ENCODE measurements around the gene ZSWIM8. TPM values are rescaled to one million over a fixed set of nuclear protein-coding genes. Genes with fewer than 3 reads are reported as not detected.

The ZSWIM8 gene
- total and polyA plus RNA-seq, 10 of the 15 experiments (the other 5 are each of a cell fraction or from before 2014, with no cell fraction given) = 7.8 to 47.1 (median 23.6) TPM

DNA sequence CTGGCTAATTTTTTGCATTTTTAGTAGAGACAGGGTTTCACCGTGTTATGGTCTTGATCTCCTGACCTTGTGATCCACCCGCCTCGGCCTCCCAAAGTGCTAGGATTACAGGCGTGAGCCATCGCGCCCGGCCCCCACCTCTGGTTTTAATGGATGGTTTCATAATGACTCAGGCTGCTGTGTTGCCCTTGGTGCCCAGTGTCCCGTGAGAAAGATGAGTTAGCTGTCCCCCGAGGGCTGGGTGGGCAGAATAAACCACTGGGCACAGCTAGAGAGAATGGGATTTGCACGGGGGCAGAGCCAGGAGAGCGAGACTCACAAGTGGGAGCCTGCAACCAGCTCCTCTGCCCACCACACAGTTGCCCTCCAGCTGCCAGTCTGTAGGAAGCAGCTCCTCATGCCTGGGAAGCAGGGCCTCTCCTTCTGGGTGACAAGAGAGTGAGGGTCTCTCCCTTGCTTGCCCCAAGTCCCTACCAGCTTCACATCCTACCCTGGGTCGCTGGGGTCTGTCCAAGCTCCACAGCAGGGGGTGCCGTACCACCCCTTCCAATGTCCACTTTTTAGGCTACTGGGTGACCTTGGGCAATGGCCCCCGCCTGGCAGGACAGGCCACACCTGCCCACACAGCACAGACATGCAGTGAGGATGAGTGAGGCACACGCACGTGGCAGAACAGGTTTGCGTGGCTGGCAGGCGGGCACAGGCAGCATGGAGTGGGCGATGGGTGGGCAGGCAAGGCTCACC is 42.1 kb downstream of the ZSWIM8 start:
- Histone ChIP-seq H3K36me3 (ENCODE audit: control insufficient read depth in 2 of 2, insufficient read depth in 2 of 2, low read length in 1 of 2) (peaks cover 2% of the 10 kb centered on the region in 2 experiments; a peak in 2 of 4 replicates), H3K9me3 (replicated peaks; ENCODE audit: control insufficient read depth, insufficient read depth, low read length) (no peaks in the 10 kb centered on the region), H3K4me1 (ENCODE audit: control insufficient read depth, insufficient read depth, low read length) (no peaks in the 10 kb centered on the region), H3K27me3 (replicated peaks in 1 of 2; ENCODE audit: control insufficient read depth in 2 of 2, insufficient read depth in 2 of 2, low read length in 1 of 2) (no peaks in the 10 kb centered on the region), H3K9ac (ENCODE audit: control insufficient read depth, insufficient read depth, low read length) (no peak overlapping the region), H2AFZ (ENCODE audit: control insufficient read depth, low read depth, low read length) (no peak overlapping the region), H3K27ac (ENCODE audit: control insufficient read depth, insufficient read depth) (no peak overlapping the region), H3K4me3 (no peak overlapping the region), H3K79me2 (ENCODE audit: control insufficient read depth, insufficient read depth, low read length) (no peaks in the 10 kb centered on the region), H4K20me1 (ENCODE audit: control insufficient read depth, insufficient read depth) (no peaks in the 10 kb centered on the region), H3K4me2 (ENCODE audit: control insufficient read depth, insufficient read depth) (no peak overlapping the region)
- ATAC-seq (no peak; the same call in 2 of the 3 replicates), FAIRE-seq (no peak), DNase-seq (ENCODE audit: low read depth, low spot score) (no peak)
- RAD21 ChIA-PET (ENCODE audit: unreplicated experiment) = interaction anchor here (0.6 kb wide), 1 partner anchor 203 kb away, joined by 3 read pairs; no protein-coding TSS in a partner anchor
- no TSS peak for BruUV-seq (replicated peaks)
- in situ Hi-C loops (cut with MboI) = no loop called here
- CTCF ChIA-PET = interaction anchor here (1.2 kb wide), 1 partner anchor 13 kb away, joined by 4 read pairs; no protein-coding TSS in a partner anchor
- POLR2A ChIA-PET = interaction anchor here (1.0 kb wide), 1 partner anchor 11 kb away, joined by 3 read pairs; no protein-coding TSS in a partner anchor
- SMC1A ChIA-PET (ENCODE audit: uncharacterized antibody, unreplicated experiment) = no interaction called here
- TF ChIP-seq NR2F1 (conservative IDR thresholded peaks at IDR 0.05) = no peak
- no peak for TF ChIP-seq ZNF274 (IDR thresholded peaks at IDR 0.05; ENCODE audit: insufficient read depth, insufficient read length)
- no peak for TF ChIP-seq HDGF (IDR thresholded peaks at IDR 0.05)
- TF ChIP-seq ZNF217 (IDR thresholded peaks at IDR 0.05) = no peak
- no peak for TF ChIP-seq SPI1 (IDR thresholded peaks at IDR 0.05; ENCODE audit: borderline replicate concordance, insufficient read depth, low read depth, low read length)
- TF ChIP-seq GABPA (IDR thresholded peaks at IDR 0.05; ENCODE audit: low read depth) = no peak
- TF ChIP-seq CEBPB (IDR thresholded peaks at IDR 0.05; ENCODE audit: borderline replicate concordance in 1 of 2, low read depth in 2 of 2, low read length in 2 of 2) = no peak
- TF ChIP-seq YY1 (IDR thresholded peaks at IDR 0.05; ENCODE audit: low read depth, low read length) = no peak
- TF ChIP-seq SIN3A (IDR thresholded peaks at IDR 0.05; ENCODE audit: low read depth, low read length) = no peak
- no peak for TF ChIP-seq IRF4 (IDR thresholded peaks at IDR 0.05; ENCODE audit: low read depth, low read length)
- TF ChIP-seq SUZ12 (IDR thresholded peaks at IDR 0.05; ENCODE audit: unreplicated experiment) = no peak
- TF ChIP-seq, protein P1, sequence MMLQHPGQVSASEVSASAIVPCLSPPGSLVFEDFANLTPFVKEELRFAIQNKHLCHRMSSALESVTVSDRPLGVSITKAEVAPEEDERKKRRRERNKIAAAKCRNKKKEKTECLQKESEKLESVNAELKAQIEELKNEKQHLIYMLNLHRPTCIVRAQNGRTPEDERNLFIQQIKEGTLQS (IDR thresholded peaks at IDR 0.05; ENCODE audit: borderline replicate concordance, extremely low read depth, low read depth, low read length) = no peak
- TF ChIP-seq POU2F2 (IDR thresholded peaks at IDR 0.05; ENCODE audit: borderline replicate concordance, low read depth, low read length) = no peak
- no peak for TF ChIP-seq ZNF24 (IDR thresholded peaks at IDR 0.05)
- TF ChIP-seq RAD51 (IDR thresholded peaks at IDR 0.05) = no peak
- TF ChIP-seq, protein P2, sequence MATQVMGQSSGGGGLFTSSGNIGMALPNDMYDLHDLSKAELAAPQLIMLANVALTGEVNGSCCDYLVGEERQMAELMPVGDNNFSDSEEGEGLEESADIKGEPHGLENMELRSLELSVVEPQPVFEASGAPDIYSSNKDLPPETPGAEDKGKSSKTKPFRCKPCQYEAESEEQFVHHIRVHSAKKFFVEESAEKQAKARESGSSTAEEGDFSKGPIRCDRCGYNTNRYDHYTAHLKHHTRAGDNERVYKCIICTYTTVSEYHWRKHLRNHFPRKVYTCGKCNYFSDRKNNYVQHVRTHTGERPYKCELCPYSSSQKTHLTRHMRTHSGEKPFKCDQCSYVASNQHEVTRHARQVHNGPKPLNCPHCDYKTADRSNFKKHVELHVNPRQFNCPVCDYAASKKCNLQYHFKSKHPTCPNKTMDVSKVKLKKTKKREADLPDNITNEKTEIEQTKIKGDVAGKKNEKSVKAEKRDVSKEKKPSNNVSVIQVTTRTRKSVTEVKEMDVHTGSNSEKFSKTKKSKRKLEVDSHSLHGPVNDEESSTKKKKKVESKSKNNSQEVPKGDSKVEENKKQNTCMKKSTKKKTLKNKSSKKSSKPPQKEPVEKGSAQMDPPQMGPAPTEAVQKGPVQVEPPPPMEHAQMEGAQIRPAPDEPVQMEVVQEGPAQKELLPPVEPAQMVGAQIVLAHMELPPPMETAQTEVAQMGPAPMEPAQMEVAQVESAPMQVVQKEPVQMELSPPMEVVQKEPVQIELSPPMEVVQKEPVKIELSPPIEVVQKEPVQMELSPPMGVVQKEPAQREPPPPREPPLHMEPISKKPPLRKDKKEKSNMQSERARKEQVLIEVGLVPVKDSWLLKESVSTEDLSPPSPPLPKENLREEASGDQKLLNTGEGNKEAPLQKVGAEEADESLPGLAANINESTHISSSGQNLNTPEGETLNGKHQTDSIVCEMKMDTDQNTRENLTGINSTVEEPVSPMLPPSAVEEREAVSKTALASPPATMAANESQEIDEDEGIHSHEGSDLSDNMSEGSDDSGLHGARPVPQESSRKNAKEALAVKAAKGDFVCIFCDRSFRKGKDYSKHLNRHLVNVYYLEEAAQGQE (IDR thresholded peaks at IDR 0.05; ENCODE audit: low read depth, low read length) = no peak
- no peak for TF ChIP-seq POLR2A (IDR thresholded peaks at IDR 0.05; ENCODE audit: low read depth, low read length)
- TF ChIP-seq RAD21 (IDR thresholded peaks at IDR 0.05; ENCODE audit: insufficient read depth, low read depth, low read length) = no peak
- TF ChIP-seq TBL1XR1 (IDR thresholded peaks at IDR 0.05; ENCODE audit: low read depth, low read length) = no peak
- intact Hi-C loops (cut with micrococcal nuclease; ENCODE audit: unreplicated experiment) = no loop called here
- 57% methylated on average over 19 of the region's 19 CpGs for WGBS (ENCODE audit: insufficient coverage, insufficient replicate concordance, low lambda C conversion rate, missing lambda C conversion rate)

All from GM12878 (cell line).